Astrocyte of the cerebellum (primary cell): ENCODE measurements around the gene RNF151.

Experiments
- DNase-seq: peaks from one replicate; pipeline ENCODE4 v3.0.0-alpha.2; 2011; ENCODE audit warnings: low read depth
- H3K4me3 ChIP-seq: 2 replicates; pipeline ENCODE4 v1.5.1; 2011; ENCODE audit warnings: mild to moderate bottlenecking, low read depth, low read length, moderate library complexity
- CTCF ChIP-seq: IDR thresholded peaks from 2 replicates; pipeline ENCODE4 v1.5.1; 2012; ENCODE audit warnings: low read length, low read depth, moderate library complexity, mild to moderate bottlenecking; ENCODE audit errors: missing control alignments
- in situ Hi-C: cut with HindIII; loops from 2 replicates; pipeline ENCODE4 v1.10.0; 2017; ENCODE audit warnings: low sequenced_read_pairs

Gene RNF151

DNA sequence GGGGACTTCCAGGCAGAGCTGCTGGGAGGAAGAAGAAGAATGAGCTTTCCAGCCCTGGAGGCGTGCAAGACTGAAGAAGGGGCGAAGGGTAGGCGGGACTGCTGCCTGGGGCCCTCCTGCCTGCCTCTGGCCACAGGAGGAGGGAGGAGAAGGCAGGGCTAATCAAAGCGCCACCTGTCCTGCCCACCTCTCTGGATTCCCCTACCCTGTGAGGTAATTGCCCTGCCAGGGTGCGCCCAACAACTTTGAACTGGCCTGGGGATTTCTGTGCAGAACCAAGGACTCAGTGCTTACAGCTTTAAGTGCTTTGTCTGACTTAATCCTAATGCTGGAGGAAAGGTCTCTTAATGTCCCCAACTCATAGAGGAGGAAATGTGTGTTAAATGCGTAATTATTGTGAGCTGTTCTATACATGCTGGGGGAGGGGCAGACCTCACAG is 14.8 kb downstream of the RNF151 start, which contains the start of gene NOXO1:
Gene NOXO1 (minus strand): TSS at position 72 of the 439 bp plus-strand sequence. CDS start 290 bp downstream, outside the sequence.
- H3K4me3 ChIP-seq: no peak within 1 kb of the TSS
- in situ Hi-C loops: loop anchor here (5.0 kb wide), 1 partner anchor 56 kb away; no protein-coding TSS in a partner anchor
- TF ChIP-seq CTCF: no peak
- DNase-seq: no peak

DNA sequence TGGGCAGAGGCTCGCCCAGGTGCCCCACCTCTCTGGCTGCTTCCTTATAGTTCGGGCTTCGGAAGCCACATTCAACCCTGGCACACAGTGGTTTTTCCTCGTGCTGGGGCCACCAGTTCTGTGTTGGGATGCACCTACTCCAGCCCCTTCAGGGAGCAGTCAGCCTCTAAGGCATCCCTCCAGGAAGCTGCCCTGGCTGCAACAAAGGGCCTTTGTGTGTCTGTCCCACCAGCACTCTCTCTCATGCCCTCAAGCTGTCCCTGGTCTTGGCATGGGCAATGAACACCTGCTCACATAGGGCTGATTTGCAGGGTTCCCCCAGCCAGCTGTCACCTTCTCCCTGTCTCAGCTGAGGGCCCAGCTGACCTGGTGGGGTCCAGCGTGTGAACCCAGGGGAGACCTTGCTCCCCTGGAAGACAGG is 15.4 kb downstream of the RNF151 start:
- H3K4me3 ChIP-seq: no peak overlapping the region
- in situ Hi-C loops: loop anchor here (5.0 kb wide), 1 partner anchor 55 kb away; no protein-coding TSS in a partner anchor
- DNase-seq: no peak
- no peak for TF ChIP-seq CTCF

- no peak for DNase-seq
- TF ChIP-seq CTCF: no peak
- peak overlapping the region; percentile 63 for H3K4me3 ChIP-seq
- in situ Hi-C loops: loop anchor here (5.0 kb wide), 1 partner anchor 54 kb away; no protein-coding TSS in a partner anchor
Measured at GRCh38 chr16:1982991-1983543, 16.4 kb downstream of the RNF151 start.

- TF ChIP-seq CTCF: peak; percentile 41
- in situ Hi-C loops: loop anchor here (5.0 kb wide), 1 partner anchor 54 kb away; no protein-coding TSS in a partner anchor
- DNase-seq: peak; percentile 74
- H3K4me3 ChIP-seq: peak within 1 kb of the TSS; percentile 63
Measured at GRCh38 chr16:1983544-1984346, 17.1 kb downstream of the RNF151 start, which contains the start of gene GFER. Gene GFER (plus strand): TSS chr16:1984193. CDS start chr16:1984219, 26 bp downstream.

DNA sequence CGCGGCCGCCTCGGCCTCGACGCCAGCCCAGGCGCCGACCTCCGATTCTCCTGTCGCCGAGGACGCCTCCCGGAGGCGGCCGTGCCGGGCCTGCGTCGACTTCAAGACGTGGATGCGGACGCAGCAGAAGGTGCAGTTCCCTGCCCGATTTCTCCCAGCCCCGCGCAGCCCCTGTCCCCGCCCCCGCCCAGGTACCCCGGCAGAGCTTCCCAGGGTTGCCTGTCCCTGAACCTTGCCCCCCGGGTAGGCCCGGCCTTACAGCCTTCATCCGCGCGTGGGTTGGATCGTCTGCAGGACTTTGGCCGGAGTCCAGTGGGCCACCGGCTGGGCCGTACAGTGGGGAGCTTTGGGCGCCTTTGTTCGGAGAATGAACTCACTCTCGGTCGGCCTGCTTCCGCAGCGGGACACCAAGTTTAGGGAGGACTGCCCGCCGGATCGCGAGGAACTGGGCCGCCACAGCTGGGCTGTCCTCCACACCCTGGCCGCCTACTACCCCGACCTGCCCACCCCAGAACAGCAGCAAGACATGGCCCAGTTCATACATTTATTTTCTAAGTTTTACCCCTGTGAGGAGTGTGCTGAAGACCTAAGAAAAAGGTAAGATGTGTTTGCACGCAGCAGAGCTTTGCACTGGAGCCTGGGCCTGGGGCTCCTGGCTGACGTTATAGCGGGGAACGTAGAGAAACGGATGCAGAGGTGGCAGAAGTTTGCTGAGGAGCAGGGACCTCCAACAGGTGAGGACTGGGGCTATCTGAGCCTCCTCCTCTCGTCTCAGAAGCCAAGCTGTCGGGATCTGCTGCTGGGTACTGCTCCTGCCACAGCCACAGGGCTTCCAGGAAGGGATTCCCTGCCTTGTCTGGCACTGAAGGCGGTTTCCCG is 17.9 kb downstream of the RNF151 start:
- in situ Hi-C loops: loop anchor here (5.0 kb wide), 1 partner anchor 53 kb away; no protein-coding TSS in a partner anchor
- H3K4me3 ChIP-seq: peak overlapping the region; percentile 63
- DNase-seq: no peak
- TF ChIP-seq CTCF: no peak
